ENCODE data around the gene CEACAM19. TPM values are rescaled to one million over a fixed set of nuclear protein-coding genes. Genes with fewer than 3 reads are reported as not detected.

CEACAM19 gene
- total and polyA plus RNA-seq, 2 donors (not counting 3 experiments of a cell fraction or from before 2014, with no cell fraction given): 9.9 to 14.5 TPM

DNA sequence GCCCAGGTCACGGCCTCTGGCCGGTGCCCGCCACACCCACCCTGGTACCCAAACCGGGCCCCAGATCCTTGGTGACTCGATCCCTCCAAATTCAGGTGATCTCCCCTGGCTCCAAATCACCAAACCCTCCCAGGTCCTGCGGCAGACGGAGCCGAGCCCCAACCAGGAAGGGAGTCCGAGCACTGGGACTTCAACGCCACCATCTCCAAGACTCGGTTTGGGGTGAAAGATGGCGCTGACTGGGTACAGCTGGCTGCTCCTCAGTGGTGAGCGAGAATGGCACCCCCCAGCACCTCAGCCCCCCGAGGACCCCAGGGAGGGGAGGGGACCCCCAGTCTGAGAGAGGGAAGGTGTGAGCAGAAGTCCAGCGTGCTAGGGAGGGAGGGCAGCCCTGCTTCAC is 29.9 kb downstream of the CEACAM19 start:
- Histone ChIP-seq H3K27me3 (ENCODE audit: control insufficient read depth in 2 of 2, insufficient read depth in 2 of 2, low read length in 2 of 2) (no peaks in the 10 kb centered on the region), H3K9me1 (replicated peaks; ENCODE audit: control insufficient read depth, extremely low read depth, insufficient read depth, low read length) (no peaks in the 10 kb centered on the region), H3K4me2 (ENCODE audit: insufficient read depth, low read length) (no peak overlapping the region), H3K36me3 (ENCODE audit: control insufficient read depth in 2 of 2, extremely low read depth in 1 of 2, insufficient read depth in 2 of 2, low read length in 2 of 2) (no peaks in the 10 kb centered on the region), H3K4me1 (ENCODE audit: control insufficient read depth, extremely low read depth, insufficient read depth, low read length) (no peaks in the 10 kb centered on the region), H3K79me2 (ENCODE audit: control insufficient read depth, insufficient read depth, low read length) (no peaks in the 10 kb centered on the region), H4K20me1 (replicated peaks; ENCODE audit: control insufficient read depth, extremely low read depth, insufficient read depth, low read length) (no peaks in the 10 kb centered on the region), H2AFZ (ENCODE audit: low read depth, low read length) (no peak overlapping the region), H3K9me3 (replicated peaks; ENCODE audit: control insufficient read depth, insufficient read depth, low read length) (no peaks in the 10 kb centered on the region), H3K4me3 (replicated peaks in 1 of 3; ENCODE audit: insufficient read depth in 1 of 3, low read depth in 1 of 3, low read length in 3 of 3) (no peak overlapping the region), H3K9ac (replicated peaks; ENCODE audit: extremely low read depth, insufficient read depth, low read length) (no peak overlapping the region), H3K27ac (ENCODE audit: insufficient read depth, low read depth, low read length) (no peak overlapping the region)
- CTCF ChIA-PET: interaction anchor here (0.9 to 1.5 kb wide), 2 partner anchors 11 to 131 kb away, joined by 4 read pairs; no protein-coding TSS in a partner anchor
- dilution Hi-C loops (cut with MboI; ENCODE audit: extremely low pct_ligation_motif_present, low sequenced_read_pairs) (no loop called here), intact Hi-C loops (cut with micrococcal nuclease) (no loop called here)
- POLR2A ChIA-PET: no interaction called here
- DNase-seq (ENCODE audit: low read depth, low spot score): no peak
- no TSS peak for BruUV-seq (replicated peaks)
- no peak for TF ChIP-seq POLR2AphosphoS5 (IDR thresholded peaks at IDR 0.05; ENCODE audit: insufficient read depth, low read depth, low read length)
- TF ChIP-seq POLR2A (IDR thresholded peaks at IDR 0.05; ENCODE audit: low read depth, low read length): no peak
- TF ChIP-seq, protein P1, sequence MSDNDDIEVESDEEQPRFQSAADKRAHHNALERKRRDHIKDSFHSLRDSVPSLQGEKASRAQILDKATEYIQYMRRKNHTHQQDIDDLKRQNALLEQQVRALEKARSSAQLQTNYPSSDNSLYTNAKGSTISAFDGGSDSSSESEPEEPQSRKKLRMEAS (IDR thresholded peaks at IDR 0.05; ENCODE audit: insufficient read depth, insufficient read length): no peak
- TF ChIP-seq JUN (IDR thresholded peaks at IDR 0.05; ENCODE audit: borderline replicate concordance, insufficient read depth, insufficient read length, low read depth): no peak
- TF ChIP-seq MYC (IDR thresholded peaks at IDR 0.05; ENCODE audit: low read depth, low read length): no peak
- no peak for TF ChIP-seq EZH2 (IDR thresholded peaks at IDR 0.05; ENCODE audit: borderline replicate concordance, low read depth, low read length, severe bottlenecking)
- no peak for TF ChIP-seq GATA2 (IDR thresholded peaks at IDR 0.05; ENCODE audit: insufficient read depth, insufficient read length, low read depth, low read length)
- TF ChIP-seq FOS (IDR thresholded peaks at IDR 0.05; ENCODE audit: borderline replicate concordance, insufficient read depth, low read length): no peak
- TF ChIP-seq, protein P2, sequence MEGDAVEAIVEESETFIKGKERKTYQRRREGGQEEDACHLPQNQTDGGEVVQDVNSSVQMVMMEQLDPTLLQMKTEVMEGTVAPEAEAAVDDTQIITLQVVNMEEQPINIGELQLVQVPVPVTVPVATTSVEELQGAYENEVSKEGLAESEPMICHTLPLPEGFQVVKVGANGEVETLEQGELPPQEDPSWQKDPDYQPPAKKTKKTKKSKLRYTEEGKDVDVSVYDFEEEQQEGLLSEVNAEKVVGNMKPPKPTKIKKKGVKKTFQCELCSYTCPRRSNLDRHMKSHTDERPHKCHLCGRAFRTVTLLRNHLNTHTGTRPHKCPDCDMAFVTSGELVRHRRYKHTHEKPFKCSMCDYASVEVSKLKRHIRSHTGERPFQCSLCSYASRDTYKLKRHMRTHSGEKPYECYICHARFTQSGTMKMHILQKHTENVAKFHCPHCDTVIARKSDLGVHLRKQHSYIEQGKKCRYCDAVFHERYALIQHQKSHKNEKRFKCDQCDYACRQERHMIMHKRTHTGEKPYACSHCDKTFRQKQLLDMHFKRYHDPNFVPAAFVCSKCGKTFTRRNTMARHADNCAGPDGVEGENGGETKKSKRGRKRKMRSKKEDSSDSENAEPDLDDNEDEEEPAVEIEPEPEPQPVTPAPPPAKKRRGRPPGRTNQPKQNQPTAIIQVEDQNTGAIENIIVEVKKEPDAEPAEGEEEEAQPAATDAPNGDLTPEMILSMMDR (IDR thresholded peaks at IDR 0.05; ENCODE audit: extremely low read depth in 1 of 2, insufficient read depth in 1 of 2, low read depth in 1 of 2, low read length in 2 of 2): no peak
- FAIRE-seq: no peak
